ENCODE data around the gene LENG1. TPM values are rescaled to one million over a fixed set of nuclear protein-coding genes. Genes with fewer than 3 reads are reported as not detected.

LENG1 gene
- total and polyA plus RNA-seq, 9 of the 15 experiments (the other 6 are each of a cell fraction or from before 2014, with no cell fraction given) = 0.30 to 10.5 (median 4.7) TPM

DNA sequence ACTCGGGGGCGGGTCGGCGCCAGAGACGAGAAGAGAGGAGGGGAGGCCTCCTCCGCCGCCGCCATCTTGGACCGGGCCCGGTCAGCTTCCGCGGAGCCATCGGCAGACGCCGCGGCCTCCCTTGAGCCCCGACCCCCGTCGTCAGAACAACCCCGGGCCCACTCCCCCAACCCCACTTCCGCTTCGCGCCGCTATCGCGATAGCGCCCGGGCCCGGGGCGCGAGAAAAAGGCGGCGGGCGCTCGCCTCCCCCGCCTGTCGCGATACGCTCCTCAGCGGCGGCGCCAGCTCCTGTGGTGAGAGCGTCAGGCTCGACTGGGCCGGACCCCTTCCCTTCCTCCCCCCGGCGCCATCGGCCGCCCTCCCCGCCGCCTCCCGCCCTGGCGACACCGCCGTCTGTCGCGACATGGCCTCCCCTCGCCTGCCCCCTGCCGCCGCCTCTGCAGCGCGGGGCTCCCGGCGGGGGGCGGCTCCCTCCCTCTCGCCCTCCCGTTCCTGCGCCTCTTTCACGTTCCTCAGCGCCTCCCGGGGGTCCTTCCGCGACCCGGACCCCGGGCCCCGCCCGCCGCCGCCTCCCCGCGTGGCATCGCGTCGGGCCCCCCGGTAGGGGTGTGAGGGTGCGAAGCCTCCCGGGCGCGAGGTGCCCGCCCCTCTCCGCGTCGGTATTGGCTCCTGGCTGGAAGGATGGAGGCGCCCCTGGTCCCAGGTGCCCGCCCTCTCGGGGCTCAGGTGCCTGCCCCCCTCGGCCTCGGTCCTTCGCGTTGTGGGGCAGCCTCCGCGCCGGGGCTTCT is 21.6 kb downstream of the LENG1 start, which contains the start of gene CNOT3 (continued):
- TF ChIP-seq HES1 (IDR thresholded peaks at IDR 0.05; ENCODE audit: low read depth) (no peak), TCFL5 (CRISPR knock-in tag; conservative IDR thresholded peaks at IDR 0.05) (no peak), FOXJ3 (CRISPR knock-in tag; IDR thresholded peaks at IDR 0.05) (no peak), HNRNPK (IDR thresholded peaks at IDR 0.05; ENCODE audit: low read depth, low read length, poor library complexity, severe bottlenecking) (peak; percentile 24), HDAC8 (tag; IDR thresholded peaks at IDR 0.05) (no peak), U2AF2 (optimal IDR thresholded peaks at IDR 0.05; ENCODE audit: low read depth, low read length) (no peak), SREBF2 (CRISPR knock-in tag; IDR thresholded peaks at IDR 0.05) (no peak), BCOR (IDR thresholded peaks at IDR 0.05) (no peak), SRSF7 (optimal IDR thresholded peaks at IDR 0.05; ENCODE audit: low read depth, low read length) (no peak), CHD4 (IDR thresholded peaks at IDR 0.05; ENCODE audit: insufficient read depth, insufficient replicate concordance, low read depth, low read length, poor library complexity, severe bottlenecking) (no peak), MYC (IDR thresholded peaks at IDR 0.05; ENCODE audit: low read depth, low read length) (peak; percentile 45; the same call in 1 of the 2 replicates), MYC (CRISPR knock-in tag; IDR thresholded peaks at IDR 0.05; ENCODE audit: borderline replicate concordance, low read depth) (no peak), KLF16 (IDR thresholded peaks at IDR 0.05) (no peak), HSF4 (CRISPR knock-in tag; IDR thresholded peaks at IDR 0.05; ENCODE audit: borderline replicate concordance) (no peak), FOXA3 (CRISPR knock-in tag; conservative IDR thresholded peaks at IDR 0.05 in 1 of 2, IDR thresholded peaks at IDR 0.05 in 1 of 2) (no peak), ZNF583 (CRISPR knock-in tag; IDR thresholded peaks at IDR 0.05) (no peak)
- TF ChIP-seq, protein P1, sequence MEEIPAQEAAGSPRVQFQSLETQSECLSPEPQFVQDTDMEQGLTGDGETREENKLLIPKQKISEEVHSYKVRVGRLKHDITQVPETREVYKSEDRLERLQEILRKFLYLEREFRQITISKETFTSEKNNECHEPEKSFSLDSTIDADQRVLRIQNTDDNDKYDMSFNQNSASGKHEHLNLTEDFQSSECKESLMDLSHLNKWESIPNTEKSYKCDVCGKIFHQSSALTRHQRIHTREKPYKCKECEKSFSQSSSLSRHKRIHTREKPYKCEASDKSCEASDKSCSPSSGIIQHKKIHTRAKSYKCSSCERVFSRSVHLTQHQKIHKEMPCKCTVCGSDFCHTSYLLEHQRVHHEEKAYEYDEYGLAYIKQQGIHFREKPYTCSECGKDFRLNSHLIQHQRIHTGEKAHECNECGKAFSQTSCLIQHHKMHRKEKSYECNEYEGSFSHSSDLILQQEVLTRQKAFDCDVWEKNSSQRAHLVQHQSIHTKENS (CRISPR knock-in tag; IDR thresholded peaks at IDR 0.05) = no peak
- TF ChIP-seq, protein P2, sequence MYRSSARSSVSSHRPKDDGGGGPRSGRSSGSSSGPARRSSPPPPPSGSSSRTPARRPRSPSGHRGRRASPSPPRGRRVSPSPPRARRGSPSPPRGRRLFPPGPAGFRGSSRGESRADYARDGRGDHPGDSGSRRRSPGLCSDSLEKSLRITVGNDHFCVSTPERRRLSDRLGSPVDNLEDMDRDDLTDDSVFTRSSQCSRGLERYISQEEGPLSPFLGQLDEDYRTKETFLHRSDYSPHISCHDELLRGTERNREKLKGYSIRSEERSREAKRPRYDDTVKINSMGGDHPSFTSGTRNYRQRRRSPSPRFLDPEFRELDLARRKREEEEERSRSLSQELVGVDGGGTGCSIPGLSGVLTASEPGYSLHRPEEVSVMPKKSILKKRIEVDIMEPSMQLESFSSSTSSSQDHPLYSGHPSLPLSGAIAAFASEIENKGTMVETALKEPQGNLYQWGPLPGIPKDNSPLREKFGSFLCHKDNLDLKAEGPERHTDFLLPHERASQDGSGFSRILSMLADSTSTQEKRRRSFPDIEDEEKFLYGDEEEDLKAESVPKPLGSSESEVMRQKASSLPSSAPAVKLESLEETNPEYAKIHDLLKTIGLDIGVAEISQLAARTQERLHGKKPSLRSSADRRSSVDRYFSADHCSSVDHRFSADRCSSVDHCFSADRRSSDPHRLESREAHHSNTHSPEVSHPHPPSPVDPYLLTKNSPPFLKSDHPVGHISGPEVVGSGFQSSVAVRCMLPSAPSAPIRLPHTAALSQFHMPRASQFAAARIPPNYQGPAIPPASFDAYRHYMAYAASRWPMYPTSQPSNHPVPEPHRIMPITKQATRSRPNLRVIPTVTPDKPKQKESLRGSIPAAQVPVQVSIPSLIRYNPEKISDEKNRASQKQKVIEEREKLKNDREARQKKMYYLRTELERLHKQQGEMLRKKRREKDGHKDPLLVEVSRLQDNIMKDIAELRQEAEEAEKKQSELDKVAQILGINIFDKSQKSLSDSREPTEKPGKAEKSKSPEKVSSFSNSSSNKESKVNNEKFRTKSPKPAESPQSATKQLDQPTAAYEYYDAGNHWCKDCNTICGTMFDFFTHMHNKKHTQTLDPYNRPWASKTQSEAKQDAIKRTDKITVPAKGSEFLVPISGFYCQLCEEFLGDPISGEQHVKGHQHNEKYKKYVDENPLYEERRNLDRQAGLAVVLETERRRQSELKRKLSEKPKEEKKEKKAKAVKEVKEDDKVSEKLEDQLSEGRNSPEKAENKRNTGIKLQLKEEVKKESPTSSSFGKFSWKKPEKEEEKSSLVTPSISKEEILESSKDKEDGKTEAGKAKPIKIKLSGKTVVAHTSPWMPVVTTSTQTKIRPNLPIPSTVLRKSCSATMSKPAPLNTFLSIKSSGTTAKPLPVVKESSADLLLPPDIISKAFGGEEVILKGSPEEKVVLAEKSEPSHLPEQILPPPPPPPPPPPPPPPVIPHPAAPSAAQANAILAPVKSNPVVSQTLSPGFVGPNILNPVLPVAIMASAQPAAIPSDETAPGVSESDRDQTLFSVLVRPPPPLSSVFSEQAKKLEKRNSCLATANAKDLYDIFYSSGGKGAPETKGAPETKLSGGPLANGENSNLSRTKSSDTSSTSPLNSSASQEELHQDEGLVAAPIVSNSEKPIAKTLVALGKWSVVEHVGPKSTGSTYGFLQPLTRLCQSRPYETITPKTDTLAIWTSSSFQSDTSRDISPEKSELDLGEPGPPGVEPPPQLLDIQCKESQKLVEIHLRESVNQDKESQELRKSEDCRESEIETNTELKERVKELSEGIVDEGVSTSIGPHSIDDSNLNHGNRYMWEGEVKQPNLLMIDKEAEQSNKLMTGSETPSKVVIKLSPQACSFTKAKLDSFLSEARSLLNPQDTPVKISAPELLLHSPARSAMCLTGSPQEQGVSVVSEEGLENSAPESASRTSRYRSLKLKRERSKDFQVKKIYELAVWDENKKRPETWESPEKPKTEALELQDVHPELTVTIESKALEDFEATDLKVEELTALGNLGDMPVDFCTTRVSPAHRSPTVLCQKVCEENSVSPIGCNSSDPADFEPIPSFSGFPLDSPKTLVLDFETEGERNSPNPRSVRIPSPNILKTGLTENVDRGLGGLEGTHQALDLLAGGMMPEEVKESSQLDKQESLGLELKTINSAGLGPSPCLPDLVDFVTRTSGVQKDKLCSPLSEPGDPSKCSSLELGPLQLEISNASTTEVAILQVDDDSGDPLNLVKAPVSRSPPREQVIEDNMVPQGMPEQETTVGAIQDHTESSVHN (IDR thresholded peaks at IDR 0.05; ENCODE audit: borderline replicate concordance in 1 of 2, low read depth in 1 of 2) = no peak

All from K562 (cell line).